Skeletal muscle cell (primary cell): ENCODE results near the gene CNNM2.
"Not testable (repeated sequence)": the region's sequence is repeated elsewhere in the genome, so short reads cannot be mapped to it uniquely, and the experiment has no call there.

Experiments
- DNase-seq: peaks from one replicate; pipeline ENCODE4 v3.0.0-alpha.2; 2010; ENCODE audit warnings: low read depth
- H3K4me3 ChIP-seq: 2 replicates; pipeline ENCODE4 v1.5.1; 2011; ENCODE audit warnings: low read depth, mild to moderate bottlenecking, control low read depth, low read length, moderate library complexity

CNNM2 gene

DNA sequence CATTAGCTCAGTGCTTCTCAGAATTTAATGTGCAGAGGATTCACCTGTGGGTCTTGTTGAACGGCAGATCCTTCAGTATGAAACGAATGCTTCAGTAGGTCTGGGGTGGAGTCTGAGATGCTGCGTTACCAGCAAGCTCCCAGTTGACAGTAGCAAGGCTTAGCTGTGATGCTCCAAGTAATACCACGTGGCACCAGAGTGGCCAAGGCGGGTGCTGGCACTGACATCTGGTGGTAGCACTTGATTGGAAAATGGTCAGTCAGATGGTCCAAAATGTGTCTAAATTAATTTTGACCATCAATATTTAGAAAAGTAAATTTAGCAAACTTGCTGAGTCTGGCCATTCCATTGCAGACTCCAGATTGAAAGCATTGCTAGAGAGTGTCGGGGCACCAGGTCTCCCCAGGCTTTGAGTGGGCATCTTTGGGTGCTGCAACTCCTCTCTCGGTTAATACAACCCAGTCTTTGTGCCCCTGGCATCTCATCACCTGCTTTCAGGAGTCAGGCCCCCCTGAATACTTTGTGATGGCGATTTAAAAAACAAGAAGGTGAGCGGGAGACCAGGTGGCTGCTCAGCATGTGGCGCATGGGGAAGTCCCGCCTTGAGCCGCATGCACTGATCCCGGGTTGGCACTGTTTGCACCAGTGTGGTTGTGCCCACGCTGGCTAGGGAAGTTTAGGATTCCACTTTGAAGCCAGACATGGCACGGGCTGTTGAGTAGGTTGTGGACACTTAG, 144.9 kb downstream of the CNNM2 start:
- no peak overlapping the region for H3K4me3 ChIP-seq
- no peak for DNase-seq

DNA sequence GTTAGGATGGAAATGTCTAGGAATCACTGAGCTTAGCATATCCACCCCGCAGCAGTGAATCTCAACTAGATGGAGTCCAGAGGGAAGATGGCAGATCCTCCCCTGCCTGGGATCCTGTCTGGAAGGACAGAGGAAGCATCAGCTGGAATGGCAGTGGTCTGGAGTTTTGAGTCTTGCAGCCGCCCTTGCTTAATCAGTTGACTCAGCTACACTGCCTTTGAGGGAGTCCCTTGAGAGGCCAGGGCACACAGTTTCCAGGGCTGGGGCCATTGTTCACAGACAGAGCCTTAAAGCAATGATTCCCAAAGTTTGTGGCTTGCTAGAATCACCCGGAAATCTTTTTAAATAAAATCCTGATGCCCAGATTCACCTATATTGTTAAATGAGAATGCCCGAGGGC, 146.9 kb downstream of the CNNM2 start:
- no peak overlapping the region for H3K4me3 ChIP-seq
- no peak for DNase-seq

DNA sequence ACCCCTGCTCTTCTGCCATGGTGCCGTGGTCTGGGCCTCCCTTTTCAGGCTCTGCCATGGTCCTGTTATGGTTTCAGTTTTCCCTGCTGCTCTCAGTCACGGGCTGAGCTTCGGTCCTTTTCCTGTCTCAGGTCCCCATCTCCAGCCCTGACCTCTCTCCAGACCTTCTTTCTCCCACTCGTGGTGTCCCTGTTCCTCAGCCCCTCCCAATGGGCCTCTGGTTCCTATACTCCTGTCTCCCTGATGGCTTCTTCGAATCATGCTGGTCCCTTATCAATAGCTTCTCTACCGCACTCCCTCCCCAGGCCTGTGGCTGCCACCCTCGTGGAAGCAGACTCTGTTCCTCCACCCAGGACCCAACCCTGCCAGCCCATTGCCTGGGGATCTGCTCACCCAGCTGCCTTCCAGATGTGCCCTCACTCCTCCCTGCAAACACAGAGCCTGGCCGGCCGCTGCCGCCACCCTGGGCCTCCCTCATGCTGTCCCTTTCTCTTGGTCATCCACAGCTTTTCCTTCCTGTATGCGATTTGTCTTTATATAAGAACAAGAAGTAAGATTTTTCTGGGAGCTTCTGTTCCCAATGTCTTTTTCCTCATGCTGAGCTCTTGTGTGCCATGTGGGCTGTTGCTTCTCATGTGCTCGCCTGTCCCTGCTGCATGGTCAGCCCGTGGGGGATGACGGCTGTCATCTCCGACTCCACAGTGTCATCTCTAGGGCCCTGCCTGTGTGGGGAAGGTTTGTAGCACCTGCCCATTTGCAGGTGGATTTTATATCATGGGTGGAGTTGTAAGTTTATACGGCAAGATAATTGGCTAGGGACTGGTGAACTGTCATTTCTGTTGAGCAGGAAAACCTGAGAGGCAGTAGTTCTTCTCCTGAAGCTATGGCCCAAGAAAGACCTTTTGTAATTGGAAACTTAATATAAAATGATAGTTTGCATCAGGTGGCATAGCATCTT, 148.3 kb downstream of the CNNM2 start:
- no peak for DNase-seq

DNA sequence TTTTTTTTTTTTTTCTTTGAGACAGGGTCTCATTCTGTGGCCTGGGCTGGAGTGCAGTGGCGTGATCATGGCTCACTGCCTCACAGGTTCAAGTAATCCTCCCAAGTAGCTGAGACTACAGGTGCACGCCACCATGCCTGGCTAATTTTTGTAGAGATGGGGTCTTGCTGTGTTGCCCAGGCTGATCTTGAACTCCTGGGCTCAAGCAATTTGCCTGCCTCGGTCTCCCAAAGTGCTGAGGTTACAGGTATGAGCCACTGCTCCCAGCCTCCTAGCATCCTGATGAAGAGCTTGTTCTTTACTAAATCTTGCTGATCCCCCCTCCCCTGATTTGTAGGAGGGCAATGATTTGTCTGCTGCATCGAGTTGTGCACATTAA, 149.0 kb downstream of the CNNM2 start:
- not testable (repeated sequence) for DNase-seq, H3K4me3 ChIP-seq

More for the DNA sequence above, 148.3 kb downstream of the CNNM2 start:
- no peak overlapping the region for H3K4me3 ChIP-seq

DNA sequence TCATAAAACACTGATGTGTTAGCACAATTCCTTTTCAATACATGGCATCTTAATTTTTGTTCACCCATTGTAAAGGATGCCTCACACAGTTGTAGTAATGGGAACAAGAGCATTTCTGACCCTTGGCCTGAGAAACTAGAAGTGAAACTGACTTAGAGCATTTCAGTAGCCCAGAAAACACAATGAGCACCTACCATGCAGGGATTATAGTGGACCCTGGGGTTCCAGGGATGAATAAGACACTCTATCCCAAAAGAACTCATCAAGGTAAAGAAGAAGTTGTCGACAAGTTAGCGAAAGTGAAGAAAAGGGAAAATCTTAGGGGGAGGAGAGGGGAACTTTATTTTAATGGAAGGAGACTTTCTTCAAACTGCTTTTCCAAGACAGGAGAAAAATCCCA, 149.4 kb downstream of the CNNM2 start:
- H3K4me3 ChIP-seq = no peak overlapping the region
- DNase-seq = no peak

DNA sequence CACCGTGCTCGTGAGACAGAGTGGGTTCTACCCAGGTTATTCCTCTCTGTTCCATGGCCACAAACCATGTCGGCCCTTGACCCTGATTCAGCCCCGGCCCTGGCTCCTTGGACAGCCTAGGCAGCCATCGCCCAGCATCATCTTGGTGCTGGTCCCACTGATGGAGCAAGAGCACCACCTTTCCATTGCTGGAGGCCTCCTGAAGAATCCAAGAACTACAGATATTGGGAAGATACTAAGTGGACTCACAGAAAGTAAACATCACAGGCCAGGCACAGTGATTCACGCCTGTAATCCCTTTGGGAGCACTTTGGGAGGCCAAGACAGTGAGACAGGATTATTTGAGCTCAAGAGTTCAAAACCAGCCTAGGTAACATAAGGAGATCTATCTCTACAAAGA, 149.9 kb downstream of the CNNM2 start:
- no peak overlapping the region for H3K4me3 ChIP-seq
- no peak for DNase-seq

DNA sequence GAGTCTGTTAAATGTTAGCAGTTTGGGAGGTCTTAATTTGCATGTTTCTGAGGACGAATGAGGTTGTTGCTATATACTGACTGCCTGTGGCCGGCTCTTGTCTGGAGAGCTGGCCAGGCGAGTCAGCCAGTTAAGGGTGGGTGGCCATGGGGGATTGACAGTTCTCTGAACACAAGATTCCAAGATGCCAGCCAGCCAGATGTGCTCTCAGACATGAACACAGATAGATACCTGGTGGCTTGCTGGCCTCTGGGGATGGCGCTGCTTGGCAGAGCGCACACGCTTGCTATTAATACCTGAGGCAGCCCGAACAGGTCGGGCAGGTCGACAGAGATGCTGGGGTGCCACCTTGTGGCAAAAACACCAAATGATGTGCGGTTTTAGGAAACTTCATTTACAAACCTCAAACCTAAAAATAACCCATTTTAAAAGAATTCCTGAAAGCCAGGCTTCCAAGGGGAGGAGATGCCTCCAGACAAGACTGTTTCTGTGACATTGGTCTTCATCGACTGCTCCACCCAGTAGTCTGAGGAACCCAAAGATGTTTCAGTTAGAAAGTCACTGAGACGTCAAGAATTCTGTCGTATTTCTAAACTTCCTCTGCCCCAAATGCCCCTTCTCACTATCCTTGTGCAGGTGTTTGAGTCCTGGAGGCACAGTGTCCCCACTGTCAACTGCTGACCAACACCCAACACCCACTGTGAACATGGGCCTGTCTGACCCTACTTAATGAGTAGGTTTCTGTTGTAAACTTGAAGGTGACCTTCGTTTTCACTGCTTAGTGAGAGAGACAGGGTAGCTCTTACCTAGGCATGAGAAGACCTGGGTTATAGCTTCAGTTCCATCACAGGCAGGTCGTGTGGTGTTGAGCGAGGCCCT, 151.6 kb downstream of the CNNM2 start:
- peak; percentile 5 for DNase-seq
- H3K4me3 ChIP-seq = no peak overlapping the region

DNA sequence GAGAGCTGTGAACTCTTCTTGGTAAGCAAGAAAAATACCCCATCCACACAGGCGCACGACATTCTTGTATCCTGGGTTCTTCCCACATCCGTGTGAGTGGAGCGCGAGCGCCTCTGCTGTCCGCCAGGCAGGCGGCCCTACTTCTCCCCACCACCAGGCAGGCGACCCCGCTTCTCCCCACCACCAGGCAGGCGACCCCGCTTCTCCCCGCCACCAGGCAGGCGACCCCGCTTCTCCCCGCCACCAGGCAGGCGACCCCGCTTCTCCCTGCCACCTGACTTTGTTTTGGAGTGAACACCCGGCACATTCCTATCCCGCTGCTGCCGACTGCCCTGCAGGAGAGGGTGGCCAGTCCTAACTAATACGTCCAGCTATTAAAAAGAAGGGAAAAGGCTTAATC, 154.2 kb downstream of the CNNM2 start:
- H3K4me3 ChIP-seq = no peak overlapping the region
- no peak for DNase-seq

DNA sequence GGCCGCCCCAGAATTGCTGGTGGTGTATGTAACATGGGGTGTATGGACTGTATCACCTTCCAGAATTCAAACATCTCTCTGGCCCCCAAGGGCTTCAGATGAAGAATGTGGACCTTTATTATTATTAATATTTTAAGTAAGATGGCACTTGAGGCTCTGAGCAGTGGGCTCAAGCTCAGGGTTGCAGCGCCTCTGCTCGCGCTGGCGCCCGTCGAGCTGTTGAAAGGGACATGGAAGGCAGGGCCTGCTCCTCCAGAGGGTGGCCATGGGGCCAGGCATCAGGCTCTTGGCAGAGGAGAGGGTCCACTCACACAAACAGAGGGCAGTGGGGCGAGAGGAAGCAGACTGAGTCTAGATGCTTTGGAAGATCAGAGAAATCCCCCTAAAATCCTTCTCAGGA, 154.8 kb downstream of the CNNM2 start:
- H3K4me3 ChIP-seq = no peak overlapping the region
- DNase-seq = no peak

DNA sequence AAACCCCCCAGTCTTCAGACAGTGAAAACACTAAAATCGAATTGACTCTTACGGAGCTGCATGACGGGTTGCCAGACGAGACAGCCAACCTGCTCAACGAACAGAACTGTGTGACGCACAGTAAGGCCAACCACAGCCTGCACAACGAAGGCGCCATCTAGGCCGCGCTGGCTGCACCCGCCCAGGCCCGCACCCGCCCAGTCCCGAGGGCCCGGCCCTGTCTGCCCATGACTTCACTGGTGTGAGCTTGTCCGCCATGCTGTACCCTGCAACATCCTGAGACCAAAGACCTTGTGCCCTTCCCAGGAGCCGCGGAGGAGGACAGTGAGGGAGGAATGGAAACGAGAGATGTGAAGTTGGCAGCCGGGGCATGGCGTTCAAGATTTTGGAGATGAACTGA, 158.9 kb downstream of the CNNM2 start:
- no peak for DNase-seq
- no peak overlapping the region for H3K4me3 ChIP-seq

DNA sequence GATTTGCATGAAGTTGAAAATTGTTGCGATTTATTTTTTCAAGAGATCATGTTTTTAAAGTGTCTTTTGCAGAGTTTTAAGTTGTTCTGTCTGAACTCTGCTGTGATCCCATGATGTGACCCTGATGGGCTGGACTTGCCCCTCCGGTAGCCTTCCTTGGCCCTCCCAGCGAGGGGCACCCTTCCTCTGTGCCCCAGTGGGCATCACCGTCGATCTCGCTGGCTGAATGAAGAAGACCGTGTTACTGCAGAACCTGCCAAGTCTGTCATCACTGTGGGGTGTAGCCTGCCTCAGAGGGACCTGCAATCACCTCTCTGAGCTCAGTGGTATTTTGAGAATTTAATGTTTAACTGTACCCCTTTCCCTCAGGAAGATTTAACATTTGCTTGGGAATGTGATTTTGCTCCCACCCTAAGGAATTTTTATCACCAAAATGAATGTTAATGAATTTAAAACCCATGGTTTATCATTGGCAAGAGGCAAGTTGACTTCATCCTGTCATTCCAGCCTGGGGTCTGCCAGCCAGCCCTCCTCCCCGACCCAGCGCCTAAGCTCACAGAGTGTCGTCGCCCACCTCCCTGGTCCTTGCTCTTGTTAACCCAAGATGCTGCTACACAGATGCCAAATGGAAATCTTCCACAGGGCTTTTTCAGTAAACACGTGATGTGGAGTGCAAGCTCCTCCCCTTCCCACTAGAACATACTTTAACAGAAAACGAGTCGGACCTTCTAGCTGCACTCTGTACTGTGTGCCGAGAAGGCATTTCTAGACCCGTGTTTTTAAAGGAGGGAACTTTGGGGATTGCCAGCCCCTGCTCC, 159.6 kb downstream of the CNNM2 start:
- H3K4me3 ChIP-seq = no peak overlapping the region
- DNase-seq = no peak

DNA sequence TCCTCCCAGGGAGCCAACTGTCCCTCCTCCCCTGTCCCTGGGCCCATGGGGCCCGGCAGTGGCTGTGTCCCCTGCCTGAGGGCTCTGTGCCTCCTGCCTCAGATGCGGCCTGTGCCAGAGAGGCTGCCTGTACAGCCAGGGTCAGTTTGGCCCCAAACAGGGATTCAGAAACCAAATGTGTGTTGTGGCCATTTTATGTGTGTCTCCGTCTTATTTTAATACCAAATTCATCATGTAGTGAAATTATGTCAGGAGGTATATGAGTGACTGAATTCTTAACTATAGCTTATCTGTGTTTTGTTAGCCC, 160.2 kb downstream of the CNNM2 start:
- H3K4me3 ChIP-seq = no peak overlapping the region
- no peak for DNase-seq

DNA sequence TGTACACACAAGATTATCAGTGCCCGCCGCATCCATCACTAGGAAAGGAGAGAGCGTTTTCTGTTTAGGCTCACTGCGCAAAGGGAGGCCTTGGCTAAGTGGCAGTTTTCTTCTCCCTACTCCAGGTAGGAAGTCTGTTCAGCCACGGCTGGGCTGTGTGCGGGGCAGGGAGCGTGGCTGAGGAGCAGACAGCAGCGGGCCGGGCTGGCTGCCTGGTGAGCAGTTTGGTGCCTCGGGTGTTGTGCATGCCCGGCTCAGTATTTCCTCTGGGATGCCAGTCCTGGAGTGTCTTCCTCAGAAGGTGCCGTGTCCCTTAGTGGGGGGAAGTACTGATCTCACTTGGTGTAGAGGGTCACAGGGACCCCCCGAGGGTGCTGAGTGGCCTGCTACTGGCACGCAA, 160.6 kb downstream of the CNNM2 start:
- no peak for DNase-seq

DNA sequence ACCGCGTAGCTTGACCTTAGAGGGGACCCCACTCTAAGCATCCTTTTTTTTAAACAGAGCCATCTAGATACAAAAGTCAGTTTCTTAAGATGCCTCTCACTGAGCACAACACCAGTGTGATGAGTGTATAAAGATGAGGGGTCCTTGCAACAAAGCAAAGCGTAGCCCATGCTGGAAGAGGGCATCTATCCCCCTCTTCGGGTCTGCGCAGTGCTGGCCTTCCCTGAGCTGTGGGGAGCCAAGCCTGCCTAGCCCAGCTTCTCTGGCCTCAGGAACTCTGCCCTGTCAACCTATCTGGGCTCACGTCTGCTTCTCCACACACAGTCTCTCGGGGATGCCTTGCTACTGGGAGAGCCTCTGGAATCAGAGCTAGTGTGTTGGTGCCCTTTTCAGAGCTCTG, 161.0 kb downstream of the CNNM2 start:
- no peak overlapping the region for H3K4me3 ChIP-seq

More for the DNA sequence above, 160.6 kb downstream of the CNNM2 start:
- H3K4me3 ChIP-seq = no peak overlapping the region

DNA sequence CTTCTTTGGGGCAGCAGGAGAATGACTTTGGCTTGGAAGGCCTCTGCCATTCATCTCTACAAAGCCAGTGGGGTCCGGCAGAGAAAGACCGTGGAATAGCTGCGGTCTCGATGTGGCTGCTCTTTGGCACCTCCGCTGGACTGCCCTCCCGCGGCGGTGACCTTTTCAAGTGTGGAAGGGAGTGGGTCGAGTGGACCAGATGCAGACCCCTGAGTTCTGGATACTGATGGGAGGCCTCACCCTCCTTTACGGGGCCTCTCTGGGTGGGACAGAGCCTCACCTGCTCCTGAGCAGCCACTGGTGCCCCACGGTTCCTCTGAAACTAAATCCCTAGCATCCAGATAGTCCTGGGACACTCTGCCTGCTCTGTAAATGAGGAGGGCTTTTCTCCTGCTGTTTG, 161.9 kb downstream of the CNNM2 start:
- no peak overlapping the region for H3K4me3 ChIP-seq
- no peak for DNase-seq

More for the DNA sequence above, 161.0 kb downstream of the CNNM2 start:
- no peak for DNase-seq

DNA sequence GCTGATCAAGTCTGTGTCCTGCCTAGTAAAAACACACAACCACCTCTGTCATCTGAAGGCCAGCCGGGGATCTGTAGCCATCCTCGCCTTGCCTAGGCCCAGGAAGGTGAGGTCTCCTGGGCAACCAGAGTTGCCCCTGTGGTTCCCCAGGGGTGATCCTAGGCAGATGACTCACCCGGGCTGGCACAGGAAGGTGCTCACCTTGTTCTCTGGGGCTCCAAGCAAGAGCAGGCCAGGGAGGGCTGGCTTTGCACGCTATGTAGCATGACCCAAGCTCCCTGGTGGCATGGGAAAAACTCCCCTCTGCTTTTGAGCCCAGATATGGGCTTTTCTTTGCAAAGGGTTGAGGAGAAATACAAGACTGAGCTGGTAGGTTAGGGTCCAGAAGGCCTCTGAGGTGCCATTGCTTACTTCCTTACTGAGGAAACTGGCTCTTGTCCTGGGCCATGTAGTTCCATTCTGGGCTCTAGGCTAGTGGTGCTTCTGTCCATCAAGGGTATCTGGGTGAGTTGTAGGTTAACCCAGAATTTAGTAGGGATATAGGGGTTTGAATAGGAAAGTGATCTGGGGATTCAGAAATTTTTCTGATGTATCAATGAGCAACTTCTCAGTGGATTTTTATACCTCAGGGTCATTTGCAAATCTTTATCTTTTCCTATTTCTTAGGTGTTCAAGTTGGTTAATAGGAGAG, 162.9 kb downstream of the CNNM2 start:
- no peak for DNase-seq

DNA sequence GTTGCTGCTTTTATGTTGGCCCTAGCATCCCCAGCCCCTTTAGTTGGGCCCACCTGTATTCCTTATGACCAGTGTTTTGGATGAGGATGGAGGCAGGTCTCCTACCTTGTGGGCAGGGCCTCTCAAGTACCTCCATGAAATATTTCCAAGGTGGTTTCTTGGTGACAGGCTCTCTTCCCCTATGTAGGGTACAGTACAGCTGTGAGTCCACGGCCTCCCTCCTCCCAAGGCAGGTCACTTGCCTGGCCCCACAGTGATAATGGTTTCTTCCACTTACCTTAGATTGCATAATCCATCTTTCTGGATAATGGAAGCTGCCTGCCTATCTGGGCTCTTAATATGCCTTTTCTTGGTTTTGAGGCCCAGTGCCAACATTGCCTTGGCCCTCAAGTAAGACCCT, 164.6 kb downstream of the CNNM2 start:
- DNase-seq = no peak
- H3K4me3 ChIP-seq = no peak overlapping the region

More for the DNA sequence above, 162.9 kb downstream of the CNNM2 start:
- H3K4me3 ChIP-seq = no peak overlapping the region

DNA sequence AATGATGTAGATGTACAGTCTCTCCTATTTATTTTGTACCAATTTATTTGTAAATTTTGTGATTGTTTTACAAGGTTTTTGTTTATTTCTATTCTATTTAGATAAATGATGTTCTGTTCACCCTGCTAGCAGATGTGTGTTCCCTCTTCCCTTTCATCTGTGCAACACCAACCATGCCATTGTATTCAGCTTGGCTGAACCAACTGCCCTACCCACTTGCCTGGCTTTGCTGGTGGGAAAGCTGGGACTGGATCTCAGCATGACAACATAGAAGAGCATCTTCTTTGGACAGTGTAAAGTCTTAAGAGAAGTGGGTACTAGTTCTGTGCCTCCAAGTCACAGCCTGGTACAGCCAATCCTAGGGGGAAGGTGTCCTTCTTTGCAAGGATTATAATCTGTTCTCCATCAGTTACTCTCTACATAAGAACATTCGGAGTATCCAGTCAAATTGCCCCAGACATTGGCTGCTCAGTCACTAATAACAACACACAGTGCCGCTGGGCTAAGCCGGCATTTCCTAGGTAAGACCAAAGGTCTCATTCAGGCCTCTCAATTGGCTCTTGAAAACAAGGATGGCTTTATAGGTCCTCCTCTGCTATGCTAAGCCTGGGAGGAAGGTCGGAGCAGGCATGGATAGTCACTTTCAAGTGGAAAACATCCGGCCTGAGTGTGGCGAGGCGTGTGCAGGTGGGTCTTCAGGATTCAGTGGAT, 165.3 kb downstream of the CNNM2 start:
- DNase-seq = no peak
- H3K4me3 ChIP-seq = no peak overlapping the region
